ENCODE results near the gene VWCE.
"Not testable (repeated sequence)": the region's sequence is repeated elsewhere in the genome, so short reads cannot be mapped to it uniquely, and the experiment has no call there.

The VWCE gene

DNA sequence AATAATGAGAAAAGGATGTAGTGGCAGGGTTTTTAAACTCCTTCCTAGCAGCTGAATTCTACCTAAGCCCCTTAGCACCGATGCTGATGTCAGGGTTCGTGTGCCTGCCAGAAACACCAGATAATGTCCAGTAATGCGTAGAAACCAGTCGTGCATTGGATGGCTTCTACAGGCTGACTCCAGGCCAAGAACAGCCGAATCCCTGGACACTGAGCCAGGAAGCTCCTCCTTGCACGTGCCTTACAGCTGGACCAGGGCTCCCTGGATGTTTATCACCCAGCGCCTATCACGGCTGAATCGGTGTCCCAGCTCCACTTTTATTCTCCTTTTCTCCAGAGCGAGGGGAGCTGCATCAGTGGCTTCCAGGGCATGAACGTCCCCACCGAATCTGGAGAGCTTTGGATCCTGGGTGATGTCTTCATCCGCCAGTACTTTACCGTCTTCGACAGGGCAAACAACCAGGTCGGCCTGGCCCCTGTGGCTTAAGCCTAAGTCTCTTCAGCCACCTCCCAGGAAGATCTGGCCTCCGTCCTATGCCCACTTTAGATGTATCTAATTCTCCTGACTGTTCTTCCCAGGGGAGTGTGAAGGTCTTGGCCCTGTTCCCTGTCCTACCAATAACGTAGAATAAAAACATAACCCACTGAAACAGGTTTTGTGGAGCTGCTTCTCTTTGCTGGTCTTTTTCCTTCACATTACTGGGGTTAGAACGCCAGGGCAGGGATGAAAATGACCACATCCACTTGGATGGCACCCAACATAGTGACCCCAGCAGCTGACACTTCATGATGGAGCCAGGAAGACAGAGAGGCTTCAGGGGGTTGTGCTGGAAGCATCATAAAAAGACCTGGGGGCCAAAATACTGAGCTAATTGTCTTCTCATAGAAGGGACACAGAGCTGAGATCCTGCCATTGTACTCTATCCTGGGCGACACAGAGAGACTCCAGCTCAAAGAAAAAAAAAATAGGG, 44.0 kb downstream of the VWCE start:
- not testable (repeated sequence) for DNase-seq

DNA sequence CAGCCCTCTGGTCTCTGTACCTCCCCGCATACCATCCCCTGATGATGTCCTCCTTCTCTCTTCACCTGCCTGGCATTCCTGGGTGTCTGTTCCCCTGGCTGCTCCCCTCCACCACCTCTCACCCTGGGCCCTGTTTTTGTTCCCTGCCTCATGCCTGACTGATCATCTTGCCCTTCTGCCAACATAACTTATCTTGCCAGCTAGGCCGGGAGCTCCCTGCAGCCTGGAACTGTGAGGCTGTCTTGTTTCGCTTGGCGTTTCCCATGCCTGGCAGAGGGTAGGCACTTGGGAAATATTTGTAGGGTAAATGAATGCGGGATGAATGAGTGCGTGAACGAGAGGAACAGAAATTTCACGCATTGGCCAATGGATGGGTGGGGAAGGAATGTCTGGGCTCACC, 45.9 kb downstream of the VWCE start:
- DNase-seq, result not testable (repeated sequence)

DNA sequence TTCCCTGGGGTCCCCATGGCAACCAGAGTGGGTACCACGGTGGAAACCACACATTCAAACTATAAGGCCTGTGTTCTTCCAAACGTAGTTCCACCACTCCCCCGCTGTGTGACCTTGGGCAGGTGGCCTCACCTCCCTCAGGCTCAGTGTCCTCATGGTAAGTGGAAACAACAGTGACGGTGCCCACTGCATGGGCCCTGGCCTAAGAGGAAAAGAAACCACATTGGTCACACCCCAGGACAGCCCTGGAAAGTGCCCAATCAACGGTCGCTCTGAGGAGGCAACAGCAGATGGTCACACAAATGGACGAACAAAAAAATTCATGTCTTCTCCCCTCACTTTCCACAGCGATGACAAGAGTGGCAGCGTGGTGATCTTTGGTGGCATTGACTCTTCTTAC, 47.0 kb downstream of the VWCE start:
- DNase-seq, result not testable (repeated sequence)

DNA sequence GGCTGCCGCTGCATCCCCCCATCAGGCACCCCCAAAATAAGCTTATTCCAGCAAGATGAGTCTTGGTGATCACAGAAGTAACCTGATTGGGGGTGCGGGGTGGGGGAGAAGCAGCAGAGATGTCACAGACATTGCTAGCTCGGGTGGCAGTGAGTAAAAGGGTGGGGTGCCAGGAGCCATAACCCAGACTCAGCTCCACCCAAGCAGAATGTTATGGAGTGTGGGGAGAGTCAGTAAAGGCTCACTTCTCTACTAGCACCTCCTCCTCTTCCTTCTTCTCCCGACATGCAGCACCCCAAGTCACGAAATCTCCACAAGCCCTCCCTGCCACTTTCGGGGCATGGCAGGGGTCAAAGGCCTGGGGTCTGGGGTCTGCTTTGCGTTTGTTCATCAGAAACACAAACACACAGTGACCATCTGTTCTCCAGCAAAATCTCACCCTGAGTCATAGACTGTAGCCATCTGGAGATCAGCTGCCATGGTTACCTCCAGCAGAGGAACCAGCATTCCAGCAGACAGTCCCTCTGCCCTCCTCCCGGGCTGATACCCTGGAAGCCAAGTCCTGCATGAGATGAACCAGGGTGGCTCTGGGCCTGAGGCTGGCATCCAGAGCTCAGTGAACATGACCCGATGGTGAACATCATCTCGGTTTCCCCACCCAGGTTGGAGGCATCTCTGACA, 49.7 kb downstream of the VWCE start:
- not testable (repeated sequence) for DNase-seq

DNA sequence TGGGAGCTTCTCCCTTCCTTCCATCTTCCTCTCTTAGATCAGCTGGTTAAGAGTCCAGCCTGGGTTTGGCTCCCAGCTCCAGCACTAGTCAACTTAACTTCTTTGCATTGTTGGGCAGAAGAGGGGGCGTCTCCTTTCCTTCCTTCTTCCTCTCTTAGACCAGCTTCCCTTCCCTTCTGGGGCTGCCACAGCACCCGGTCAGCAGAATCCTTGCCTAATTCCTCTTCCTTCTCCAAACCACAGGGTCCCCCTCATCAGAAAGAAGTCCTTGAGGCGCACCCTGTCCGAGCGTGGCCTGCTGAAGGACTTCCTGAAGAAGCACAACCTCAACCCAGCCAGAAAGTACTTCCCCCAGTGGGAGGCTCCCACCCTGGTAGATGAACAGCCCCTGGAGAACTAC, 53.6 kb downstream of the VWCE start:
- DNase-seq, result not testable (repeated sequence)

DNA sequence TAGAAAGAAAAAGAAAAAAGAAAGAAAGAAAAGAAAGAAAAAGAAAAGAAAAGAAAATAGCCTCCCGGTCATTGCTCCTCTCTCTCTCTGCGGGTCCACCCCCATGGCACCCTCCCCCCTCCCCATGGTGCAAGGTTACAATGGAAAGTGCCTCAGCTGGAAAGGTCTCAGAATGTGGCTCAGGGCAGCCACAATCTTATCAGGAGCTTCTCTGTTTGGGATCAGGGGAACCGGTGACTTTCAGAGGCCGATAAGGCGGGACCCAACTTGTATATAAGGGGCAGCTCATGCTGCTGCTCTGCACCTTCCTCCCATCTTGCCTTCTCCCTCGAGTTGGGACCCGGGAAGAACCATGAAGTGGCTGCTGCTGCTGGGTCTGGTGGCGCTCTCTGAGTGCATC, 54.2 kb downstream of the VWCE start, which contains the start of gene PGA5:
Gene PGA5, plus strand, starts transcription at position 301 of the 400 bp plus-strand sequence. Its CDS starts 52 bp downstream, at position 353.
- DNase-seq, result not testable (repeated sequence)

DNA sequence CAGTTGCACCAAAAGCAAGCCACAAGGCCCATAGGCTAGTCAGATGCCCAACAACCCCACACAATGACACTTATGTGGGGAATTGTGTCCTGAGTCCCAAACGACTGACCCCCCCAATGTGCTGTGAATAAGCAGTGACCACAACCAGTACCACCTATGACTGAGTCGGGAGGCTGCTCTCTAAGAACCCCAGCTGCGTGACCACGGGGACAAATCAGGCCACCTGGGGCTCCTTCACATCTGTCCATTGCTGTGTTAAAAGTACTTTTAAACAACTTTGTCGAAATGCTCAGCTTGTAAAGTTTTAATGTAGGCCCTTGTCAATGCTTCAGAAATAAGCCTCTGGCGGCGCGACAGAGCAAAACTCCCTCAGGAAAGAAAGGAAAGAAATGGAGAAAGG, 54.8 kb downstream of the VWCE start:
- not testable (repeated sequence) for DNase-seq

DNA sequence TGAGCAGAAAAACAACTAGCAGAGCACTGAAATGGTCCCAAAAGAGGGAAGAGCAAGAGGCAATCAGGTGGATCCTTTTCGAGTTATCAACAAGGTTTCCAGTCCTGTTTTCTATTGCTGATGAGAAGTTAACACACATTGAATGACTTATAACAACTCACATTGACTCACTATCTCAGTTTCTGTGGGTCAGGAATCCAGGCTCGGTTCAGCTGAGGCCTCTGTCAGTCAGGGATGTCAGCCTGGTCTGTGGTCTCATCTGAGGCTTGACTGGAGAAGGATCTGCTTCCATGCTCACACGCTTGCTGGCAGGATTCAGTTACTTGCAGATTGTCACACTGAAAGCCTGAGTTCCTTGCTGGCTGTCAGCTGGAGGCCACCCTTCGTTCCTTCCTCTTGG, 58.0 kb downstream of the VWCE start:
- not testable (repeated sequence) for DNase-seq

DNA sequence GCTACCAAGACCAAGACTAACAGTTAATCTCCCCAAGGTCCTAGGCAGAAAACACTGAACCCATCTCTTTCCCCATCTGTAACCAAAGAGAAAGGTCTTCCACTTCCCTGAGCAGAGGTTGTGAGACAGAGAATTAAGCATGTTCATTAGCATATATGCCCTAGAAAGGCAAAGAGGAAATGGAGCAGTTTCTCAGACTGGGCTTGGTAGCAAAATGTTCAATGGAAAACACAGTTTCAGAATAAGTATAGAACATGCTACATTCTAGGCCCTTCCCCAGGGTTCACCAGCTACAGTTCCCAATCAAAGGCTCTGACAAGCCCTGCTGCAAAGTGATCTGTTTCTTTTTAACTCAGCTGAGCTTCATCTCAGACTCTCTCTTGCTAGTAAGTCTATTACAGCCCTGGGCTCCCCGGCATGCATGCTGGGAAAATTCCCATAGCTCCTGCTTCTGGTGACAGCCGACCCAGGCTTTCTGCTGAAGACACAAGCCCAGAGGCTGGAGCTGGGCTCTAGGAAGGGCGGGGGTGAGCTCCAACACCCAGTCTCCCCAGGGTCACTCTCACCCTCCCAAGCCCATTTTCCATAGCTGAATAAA, 62.5 kb downstream of the VWCE start:
- DNase-seq, result not testable (repeated sequence)

DNA sequence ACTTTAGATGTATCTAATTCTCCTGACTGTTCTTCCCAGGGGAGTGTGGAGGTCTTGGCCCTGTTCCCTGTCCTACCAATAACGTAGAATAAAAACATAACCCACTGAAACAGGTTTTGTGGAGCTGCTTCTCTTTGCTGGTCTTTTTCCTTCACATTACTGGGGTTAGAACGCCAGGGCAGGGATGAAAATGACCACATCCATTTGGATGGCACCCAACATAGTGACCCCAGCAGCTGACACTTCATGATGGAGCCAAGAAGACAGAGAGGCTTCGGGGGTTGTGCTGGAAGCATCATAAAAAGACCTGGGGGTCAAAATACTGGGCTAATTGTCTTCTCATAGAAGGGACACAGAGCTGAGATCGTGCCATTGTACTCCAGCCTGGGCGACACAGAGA, 63.5 kb downstream of the VWCE start:
- not testable (repeated sequence) for DNase-seq

DNA sequence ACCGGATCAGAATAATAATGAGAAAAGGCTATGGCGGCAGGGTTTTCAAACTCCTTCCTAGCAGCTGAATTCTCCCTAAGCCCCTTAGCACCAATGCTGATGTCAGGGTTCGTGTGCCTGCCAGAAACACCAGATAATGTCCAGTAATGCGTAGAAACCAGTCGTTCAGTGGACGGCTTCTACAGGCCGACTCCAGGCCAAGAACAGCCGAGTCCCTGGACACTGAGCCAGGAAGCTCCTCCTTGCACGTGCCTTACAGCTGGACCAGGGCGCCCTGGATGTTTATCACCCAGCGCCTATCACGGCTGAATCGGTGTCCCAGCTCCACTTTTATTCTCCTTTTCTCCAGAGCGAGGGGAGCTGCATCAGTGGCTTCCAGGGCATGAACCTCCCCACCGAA, 64.1 kb downstream of the VWCE start:
- not testable (repeated sequence) for DNase-seq

DNA sequence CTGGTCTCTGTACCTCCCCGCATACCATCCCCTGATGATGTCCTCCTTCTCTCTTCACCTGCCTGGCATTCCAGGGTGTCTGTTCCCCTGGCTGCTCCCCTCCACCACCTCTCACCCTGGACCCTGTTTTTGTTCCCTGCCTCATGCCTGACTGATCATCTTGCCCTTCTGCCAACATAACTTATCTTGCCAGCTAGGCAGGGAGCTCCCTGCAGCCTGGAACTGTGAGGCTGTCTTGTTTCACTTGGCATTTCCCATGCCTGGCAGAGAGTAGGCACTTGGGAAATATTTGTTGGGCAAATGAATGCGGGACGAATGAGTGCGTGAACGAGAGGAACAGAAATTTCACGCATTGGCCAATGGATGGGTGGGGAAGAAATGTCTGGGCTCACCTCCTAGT, 65.7 kb downstream of the VWCE start:
- not testable (repeated sequence) for DNase-seq

DNA sequence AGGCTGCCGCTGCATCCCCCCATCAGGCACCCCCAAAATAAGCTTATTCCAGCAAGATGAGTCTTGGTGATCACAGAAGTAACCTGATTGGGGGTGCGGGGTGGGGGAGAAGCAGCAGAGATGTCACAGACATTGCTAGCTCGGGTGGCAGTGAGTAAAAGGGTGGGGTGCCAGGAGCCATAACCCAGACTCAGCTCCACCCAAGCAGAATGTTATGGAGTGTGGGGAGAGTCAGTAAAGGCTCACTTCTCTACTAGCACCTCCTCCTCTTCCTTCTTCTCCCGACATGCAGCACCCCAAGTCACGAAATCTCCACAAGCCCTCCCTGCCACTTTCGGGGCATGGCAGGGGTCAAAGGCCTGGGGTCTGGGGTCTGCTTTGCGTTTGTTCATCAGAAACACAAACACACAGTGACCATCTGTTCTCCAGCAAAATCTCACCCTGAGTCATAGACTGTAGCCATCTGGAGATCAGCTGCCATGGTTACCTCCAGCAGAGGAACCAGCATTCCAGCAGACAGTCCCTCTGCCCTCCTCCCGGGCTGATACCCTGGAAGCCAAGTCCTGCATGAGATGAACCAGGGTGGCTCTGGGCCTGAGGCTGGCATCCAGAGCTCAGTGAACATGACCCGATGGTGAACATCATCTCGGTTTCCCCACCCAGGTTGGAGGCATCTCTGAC, 68.5 kb downstream of the VWCE start:
- DNase-seq, result not testable (repeated sequence)

DNA sequence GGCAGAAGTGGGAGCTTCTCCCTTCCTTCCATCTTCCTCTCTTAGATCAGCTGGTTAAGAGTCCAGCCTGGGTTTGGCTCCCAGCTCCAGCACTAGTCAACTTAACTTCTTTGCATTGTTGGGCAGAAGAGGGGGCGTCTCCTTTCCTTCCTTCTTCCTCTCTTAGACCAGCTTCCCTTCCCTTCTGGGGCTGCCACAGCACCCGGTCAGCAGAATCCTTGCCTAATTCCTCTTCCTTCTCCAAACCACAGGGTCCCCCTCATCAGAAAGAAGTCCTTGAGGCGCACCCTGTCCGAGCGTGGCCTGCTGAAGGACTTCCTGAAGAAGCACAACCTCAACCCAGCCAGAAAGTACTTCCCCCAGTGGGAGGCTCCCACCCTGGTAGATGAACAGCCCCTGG, 72.4 kb downstream of the VWCE start:
- DNase-seq, result not testable (repeated sequence)

DNA sequence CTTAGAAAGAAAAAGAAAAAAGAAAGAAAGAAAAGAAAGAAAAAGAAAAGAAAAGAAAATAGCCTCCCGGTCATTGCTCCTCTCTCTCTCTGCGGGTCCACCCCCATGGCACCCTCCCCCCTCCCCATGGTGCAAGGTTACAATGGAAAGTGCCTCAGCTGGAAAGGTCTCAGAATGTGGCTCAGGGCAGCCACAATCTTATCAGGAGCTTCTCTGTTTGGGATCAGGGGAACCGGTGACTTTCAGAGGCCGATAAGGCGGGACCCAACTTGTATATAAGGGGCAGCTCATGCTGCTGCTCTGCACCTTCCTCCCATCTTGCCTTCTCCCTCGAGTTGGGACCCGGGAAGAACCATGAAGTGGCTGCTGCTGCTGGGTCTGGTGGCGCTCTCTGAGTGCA, 73.1 kb downstream of the VWCE start, which contains the start of gene PGA4:
Gene PGA4, plus strand, starts transcription at position 301 of the 400 bp plus-strand sequence. Its CDS starts 54 bp downstream, at position 355.
- not testable (repeated sequence) for DNase-seq

DNA sequence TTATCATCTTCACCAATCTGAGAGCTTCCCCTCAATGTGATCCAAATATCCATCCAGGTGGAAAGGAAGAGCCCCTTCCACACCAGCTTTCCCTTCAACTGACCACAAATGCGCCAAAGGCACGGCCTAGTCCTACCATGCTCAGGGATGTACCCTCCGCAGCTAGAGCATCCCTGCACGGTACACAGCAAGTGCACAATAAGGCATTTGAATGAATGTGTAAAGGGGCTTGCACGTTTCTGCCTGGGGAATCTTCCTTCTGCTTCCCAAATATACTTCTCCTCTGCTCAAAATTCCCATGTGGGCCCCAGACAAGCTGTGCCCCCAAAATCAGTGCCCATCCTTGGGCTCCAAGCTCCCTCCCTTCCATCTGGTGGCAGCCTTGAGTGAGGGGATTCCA, 76.1 kb downstream of the VWCE start:
- DNase-seq, result not testable (repeated sequence)

DNA sequence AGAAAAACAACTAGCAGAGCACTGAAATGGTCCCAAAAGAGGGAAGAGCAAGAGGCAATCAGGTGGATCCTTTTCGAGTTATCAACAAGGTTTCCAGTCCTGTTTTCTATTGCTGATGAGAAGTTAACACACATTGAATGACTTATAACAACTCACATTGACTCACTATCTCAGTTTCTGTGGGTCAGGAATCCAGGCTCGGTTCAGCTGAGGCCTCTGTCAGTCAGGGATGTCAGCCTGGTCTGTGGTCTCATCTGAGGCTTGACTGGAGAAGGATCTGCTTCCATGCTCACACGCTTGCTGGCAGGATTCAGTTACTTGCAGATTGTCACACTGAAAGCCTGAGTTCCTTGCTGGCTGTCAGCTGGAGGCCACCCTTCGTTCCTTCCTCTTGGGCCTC, 76.8 kb downstream of the VWCE start:
- not testable (repeated sequence) for DNase-seq

DNA sequence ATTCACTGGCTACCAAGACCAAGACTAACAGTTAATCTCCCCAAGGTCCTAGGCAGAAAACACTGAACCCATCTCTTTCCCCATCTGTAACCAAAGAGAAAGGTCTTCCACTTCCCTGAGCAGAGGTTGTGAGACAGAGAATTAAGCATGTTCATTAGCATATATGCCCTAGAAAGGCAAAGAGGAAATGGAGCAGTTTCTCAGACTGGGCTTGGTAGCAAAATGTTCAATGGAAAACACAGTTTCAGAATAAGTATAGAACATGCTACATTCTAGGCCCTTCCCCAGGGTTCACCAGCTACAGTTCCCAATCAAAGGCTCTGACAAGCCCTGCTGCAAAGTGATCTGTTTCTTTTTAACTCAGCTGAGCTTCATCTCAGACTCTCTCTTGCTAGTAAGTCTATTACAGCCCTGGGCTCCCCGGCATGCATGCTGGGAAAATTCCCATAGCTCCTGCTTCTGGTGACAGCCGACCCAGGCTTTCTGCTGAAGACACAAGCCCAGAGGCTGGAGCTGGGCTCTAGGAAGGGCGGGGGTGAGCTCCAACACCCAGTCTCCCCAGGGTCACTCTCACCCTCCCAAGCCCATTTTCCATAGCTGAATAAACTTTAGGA, 81.3 kb downstream of the VWCE start:
- DNase-seq, result not testable (repeated sequence)

DNA sequence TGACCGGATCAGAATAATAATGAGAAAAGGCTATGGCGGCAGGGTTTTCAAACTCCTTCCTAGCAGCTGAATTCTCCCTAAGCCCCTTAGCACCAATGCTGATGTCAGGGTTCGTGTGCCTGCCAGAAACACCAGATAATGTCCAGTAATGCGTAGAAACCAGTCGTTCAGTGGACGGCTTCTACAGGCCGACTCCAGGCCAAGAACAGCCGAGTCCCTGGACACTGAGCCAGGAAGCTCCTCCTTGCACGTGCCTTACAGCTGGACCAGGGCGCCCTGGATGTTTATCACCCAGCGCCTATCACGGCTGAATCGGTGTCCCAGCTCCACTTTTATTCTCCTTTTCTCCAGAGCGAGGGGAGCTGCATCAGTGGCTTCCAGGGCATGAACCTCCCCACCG, 82.9 kb downstream of the VWCE start:
- not testable (repeated sequence) for DNase-seq

DNA sequence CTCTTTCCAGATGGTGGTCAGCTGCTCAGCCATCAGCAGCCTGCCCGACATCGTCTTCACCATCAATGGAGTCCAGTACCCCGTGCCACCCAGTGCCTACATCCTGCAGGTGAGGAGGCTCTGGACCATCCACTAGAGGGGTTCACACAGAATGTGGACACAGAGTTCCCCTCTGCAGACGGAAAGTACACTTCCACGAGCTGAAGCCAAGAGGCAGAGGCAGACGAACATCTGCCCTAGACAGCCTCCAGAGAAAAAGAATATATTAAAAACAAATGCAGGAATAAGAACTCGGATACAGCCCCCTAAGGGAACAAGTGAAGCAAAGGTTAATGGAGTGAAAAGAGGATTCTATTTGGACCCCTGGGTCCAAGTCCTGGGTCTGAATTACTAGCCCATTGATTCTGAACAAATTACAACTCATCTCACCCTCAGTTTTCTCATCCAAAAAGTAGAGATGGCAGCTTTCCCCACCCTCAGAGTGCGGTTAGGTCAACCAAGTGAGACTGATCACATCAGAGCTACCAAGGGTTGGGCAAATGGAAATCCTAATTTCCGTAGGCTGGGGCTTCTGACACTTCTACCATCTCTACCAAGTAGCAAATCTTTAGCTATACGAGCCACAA, 83.7 kb downstream of the VWCE start:
- DNase-seq, result not testable (repeated sequence)

DNA sequence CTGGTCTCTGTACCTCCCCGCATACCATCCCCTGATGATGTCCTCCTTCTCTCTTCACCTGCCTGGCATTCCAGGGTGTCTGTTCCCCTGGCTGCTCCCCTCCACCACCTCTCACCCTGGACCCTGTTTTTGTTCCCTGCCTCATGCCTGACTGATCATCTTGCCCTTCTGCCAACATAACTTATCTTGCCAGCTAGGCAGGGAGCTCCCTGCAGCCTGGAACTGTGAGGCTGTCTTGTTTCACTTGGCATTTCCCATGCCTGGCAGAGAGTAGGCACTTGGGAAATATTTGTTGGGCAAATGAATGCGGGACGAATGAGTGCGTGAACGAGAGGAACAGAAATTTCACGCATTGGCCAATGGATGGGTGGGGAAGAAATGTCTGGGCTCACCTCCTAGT, 84.5 kb downstream of the VWCE start:
- DNase-seq, result not testable (repeated sequence)

Measured in NCI-H2029 treated with DMSO at 0.1 percent for 48 hours (cell line).